ENCODE data around the gene SRRM5.
"Not testable (repeated sequence)": the region's sequence is repeated elsewhere in the genome, so short reads cannot be mapped to it uniquely, and the experiment has no call there.

Gene SRRM5

DNA sequence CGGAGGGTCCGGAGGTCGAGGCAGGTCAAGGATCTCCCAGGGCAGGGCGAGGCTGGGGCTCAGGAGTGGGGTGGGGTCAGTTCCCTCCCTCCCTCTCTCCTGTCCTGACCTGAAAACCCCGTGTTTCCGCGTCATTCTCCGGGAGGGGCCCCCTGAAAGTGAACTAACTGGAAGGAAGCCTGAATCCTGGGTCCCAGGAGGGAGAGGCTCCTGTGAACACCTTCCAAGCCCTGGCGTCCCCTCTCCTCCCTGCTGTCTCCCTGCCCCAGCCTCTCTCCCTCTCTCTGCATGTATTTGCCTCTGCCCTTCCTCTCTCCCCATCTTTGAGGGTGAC, 28.5 kb downstream of the SRRM5 start:
- DNase-seq: no peak

DNA sequence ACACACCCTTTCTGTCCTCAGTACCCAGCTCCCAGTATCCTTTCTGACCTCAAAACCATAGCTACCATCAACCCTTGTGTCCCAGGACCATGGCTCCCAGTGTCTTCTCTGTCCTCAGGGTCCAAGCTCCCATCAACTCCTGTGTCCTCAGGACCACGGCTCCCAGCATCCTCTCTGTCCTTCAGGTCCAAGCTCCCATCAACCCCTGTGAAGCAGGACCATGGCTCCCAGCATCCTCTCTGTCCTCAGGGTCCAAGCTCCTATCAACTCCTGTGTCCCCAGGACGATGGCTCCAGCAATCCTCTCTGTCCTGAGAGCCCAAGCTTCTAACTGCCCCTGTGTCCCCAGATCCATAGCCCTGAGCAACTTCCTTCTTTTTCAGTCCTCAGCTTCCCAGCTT, 29.4 kb downstream of the SRRM5 start:
- DNase-seq: no peak

DNA sequence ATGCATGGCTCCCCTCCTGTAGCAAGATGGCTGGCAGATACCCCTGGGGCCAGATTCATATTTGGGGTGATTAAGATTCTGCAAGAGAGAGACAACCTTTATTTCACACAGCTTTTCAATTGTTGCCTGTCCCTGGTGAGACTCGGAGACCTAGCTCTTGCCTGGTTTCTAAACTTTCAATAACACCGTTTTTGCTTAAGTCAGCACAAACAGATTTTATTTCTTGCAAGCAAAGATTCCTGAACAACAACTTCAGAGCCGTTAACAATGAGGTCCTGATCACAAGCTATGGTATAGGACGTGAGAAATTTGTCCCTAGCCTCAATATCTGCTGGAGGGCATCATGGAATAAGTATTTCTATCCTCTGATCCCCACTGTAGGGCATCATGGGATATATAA, 30.6 kb downstream of the SRRM5 start:
- no peak for DNase-seq

DNA sequence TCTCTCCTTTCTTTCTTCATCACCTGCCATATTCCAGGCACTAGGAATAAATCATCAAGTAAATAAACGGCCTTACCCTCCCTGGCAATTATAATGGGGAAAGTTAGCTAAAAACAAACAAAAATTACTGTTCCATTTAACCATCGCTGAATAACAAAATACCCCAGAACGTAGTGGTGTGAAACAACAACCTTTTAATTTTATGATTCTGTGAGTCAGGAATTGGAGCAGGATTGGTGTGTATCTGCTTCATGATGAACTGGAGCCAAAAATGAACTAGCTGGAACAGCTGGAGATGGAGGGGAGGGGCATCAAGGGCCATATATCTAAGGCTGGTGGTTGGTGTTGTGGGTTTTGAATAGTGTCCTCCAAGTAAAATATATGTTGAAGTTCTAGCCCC, 31.4 kb downstream of the SRRM5 start:
- DNase-seq: no peak

DNA sequence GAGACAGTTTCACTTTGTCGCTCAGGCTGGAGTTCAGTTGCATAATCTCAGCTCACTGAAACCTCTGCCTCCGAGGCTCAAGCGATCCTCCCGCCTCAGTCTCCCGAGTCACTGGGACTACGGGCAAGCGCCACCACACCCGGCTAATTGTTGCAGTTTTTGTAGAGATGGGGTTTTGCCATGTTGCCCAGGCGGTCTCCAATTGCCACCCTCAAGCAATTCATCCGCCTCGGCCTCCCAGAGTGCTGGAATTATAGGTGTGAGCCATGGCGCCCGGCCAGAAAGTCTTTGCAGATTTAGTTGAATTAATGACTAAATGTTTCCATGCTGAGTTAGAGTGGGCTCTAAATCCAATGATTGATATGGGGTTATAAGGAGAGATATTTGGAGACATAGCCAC, 32.3 kb downstream of the SRRM5 start:
- no peak for DNase-seq

DNA sequence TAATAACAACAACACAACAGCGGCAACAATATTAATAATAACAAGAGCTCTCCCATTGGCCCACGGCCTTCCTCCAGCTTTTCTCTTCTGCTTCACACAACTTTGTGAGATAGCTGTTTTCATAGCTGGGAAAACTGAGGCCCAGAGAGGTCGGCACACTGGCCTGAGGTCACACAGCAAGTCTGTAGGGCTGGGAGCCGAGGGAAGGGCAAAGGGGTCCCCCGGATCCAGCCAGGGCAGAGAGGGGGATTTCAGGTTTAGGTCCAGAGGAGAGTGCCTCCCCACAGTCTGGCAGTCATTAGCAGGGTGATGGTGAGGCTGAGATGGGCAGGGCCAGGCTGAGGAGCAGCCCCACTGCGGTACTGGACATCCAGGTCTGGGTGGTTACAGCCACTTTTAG, 36.7 kb downstream of the SRRM5 start:
- no peak for DNase-seq

DNA sequence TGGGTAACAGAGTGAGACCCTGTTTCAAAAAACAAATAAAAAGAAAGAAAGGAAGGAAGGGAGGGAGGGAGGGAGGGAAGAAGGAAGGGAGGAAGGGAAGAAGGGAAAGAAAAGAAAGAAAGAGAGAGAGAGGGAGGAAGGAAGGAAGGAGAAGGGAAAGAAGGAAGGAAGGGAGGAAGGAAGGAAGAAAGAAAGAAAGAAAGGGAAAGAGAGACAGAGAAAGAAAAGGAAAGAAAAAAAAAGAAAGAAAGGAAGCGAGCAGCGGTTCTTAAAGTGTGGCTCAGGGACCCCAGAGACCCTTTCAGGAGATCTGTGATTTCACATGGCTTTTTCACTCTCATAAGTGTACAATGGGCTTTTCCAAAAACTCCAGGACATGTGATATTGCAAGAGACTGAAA, 37.6 kb downstream of the SRRM5 start:
- no peak for DNase-seq

DNA sequence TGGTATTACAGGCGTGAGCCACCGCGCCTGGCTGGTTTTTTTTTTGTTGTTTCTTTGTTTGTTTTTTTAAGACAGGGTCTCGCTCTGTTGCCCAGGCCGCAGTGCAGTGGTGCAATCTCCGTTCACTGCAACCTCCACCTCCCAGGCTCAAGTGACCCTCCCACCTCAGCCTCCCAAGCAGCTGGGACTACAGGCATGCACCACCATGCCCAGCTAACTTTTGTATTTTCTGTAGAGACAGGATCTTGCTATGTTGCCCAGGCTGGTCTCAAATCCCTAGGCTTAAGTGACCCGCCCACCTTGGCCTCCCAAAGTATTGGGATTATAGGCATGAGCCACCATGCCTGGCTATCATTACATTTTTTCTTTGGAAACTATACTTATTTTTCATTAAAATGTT, 38.4 kb downstream of the SRRM5 start:
- DNase-seq: not testable (repeated sequence)

DNA sequence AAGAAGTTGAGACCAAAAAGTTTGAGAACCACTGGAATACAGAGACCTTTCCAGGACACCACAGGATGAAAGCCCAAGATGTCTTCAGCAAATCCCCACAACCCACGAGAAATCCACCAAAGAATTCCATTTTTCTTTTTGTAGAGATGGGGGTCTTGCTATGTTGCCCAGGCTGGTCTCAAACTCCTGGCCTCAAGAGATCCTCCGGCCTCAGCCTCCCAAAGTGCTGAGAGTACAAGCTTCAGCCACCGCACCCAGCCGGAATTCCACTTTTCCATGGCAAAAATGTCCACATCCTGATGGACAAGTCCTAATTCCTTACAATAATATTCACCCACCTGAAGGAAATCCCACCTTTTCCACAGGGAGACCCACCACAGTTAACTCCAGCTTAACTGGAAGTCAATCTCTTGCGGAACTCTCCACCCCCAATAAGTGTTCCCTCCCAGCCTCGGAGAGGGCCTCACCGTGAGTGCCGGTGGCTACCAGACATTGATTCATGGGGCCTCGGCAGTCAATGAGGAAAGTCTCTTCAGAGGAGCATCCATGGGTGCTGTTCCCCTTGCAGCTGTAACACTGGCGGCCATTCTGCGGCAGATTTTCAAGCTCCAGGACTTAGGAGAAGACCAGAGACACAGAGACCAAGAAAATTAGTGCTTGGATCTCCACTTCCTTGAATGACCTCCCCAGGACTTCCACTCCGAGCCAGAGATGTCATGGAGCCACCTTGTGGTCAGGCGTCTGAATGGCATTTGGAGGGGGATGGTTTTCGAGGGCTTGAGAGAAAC, 40.1 kb downstream of the SRRM5 start:
- DNase-seq: peak; percentile 57

DNA sequence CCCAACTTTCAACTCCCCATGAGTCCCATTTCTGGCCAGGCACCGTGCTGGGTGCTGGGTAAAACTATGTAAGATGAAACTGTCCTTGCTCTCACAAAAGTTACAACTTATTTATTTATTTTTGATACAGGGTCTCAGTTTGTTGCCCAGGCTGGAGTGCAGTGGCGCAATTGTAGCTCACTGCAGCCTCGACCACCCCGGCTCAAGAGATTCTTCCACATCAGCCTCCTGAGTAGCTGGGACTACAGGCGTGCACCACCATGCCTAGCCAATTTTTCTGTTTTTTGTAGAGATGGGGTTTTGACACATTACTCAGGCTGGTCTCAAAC, 40.6 kb downstream of the SRRM5 start:
- DNase-seq: no peak

DNA sequence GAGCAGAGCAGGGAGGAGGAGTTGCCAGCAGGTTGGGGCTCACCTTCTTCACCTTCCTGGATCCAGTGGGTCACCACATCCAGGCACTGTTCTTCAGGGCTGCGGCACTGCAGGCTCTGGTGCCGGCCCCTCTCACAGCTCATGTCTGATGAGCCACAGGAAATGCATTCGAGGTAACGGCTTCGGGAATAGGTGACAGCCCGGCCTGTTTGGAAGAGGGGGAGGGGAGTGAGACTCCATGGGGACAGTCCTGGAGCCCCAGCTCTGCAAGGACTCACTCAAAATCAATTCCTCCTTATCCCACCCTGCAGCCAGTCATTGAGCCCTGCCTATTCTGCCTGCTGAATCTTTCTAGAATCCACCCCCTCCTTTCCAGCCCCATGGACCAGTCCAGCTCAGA, 44.5 kb downstream of the SRRM5 start:
- no peak for DNase-seq

DNA sequence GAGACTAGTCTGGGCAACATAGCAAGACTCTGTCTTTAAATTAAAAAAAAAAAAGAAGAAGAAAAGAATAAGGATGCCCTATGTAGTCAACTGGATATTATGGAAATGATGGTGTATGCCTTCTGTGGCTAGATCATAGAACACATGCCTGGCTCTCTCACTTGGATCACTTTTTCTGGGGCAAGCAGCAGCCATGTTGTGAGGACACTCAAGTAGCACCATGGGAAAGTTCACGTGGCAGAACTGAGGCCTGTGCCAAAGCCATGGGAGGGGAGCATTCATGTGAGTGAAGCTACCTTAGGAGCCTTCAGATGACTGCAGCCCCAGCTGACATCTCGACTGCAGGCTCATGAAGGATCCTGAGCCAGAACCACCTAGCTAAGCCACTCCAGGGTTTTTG, 46.1 kb downstream of the SRRM5 start:
- no peak for DNase-seq

DNA sequence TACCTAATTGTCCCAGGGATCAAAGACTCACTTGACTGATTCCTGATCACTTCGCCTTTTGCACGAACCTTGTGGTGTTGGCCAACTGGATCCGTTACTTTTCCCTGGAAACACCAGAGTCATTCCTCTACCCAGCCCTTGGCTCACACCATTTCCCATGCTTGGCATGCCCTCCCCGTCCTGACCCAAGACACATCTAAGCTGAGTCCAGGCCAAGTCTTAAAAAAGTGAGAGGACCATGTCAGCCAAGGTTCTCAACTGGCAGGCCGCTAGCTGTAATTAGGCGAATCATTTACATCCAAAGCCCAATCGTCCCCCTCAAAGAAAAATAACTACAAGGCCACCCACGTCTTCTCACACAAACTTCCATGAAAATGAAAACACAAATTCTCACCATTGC, 46.6 kb downstream of the SRRM5 start:
- DNase-seq: no peak

DNA sequence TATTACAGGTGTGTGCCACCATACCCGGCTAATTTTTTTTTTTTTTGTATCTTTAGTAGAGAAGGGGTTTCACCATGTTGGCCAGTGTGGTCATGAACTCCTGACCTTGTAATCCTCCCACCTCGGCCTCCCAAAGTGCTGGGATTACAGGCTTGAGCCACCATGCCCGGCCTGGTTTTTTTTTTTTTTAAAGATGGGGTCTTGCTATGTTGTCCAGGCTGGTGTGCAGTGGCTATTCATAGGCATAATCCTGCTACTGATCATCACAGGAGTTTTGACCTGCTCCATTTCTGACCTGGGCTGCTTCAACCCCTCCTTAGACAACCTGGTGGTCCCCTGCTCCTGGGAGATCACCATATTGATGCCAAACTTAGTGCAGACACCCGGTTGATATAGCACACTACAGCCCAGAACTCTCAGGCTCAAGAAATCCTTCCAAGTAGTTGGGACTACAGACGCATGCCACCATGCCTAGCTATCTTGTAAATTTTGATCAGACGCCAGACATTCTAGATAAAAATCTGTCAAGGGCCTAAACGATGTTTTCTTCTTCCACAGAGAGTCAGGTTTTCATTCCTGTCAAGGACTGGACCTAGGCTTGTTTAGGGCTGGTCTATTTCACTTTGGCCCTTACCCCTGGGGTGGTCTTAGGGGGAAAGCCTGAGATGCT, 48.5 kb downstream of the SRRM5 start:
- DNase-seq: no peak

DNA sequence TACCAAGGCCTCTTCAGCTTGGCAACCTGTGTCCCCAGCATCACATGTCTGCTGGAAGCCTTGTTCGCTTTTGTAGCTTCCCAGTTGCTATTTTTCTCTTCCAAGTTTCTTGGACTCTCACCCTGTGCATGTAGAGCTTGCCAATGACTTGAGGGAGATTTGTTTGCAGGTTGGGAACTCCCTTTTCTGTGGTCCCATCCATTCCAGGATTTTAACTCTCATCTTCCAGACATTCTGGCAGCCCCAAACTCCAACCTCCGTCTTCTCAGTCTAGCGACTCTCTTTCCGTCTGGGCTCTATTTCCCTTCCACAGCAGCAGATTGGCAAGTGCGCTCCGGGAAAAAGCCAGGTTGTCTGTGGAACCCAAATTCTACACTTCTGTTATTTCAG, 49.1 kb downstream of the SRRM5 start:
- no peak for DNase-seq

DNA sequence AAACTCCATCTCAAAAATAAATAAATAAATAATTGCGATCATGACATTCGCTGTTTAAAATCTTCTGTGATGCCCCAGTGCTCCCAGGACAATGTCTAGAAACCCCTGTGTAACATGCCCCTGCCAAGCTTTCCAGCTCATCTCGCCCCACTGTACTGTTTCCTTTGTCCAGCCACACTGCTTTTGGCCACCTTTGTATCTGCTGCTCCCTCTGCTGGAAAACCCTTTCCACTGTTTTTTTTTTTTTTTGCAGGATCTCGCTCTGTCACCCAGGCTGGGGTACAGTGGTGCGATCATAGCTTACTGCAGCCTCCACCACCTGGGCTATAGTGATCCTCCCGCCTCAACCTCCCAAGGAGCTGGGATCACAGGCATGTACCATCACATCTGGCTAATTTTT, 50.6 kb downstream of the SRRM5 start:
- no peak for DNase-seq

DNA sequence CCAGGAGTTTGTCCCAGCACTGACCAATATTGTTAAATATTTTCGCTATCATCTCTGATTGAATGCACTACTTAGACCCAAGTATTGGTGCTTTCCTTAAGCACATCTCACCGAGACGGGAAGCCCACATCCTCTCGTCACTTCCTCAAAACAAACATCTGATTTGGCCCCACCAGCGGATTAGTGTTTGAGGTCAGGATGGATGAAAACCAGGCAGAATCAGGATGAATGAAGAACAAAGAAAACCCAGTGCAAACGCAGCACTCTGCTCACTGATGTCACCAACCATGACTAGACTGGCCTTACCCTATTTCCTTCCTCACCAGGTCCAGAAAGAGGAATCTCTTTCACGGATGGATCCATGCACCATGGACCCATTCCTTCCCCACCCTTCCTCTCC, 52.1 kb downstream of the SRRM5 start:
- peak; percentile 53 for DNase-seq

Measured in activated CD4-positive, alpha-beta T cell treated with anti-CD3 and anti-CD28 coated beads, Interleukin-10, Interleukin-2, amounts not matched to agents 100 ng/mL and 50 ng/mL, durations not matched to agents 16 hours and 8 hours (primary cell).